Kidney epithelial cell (primary cell): Measurements from ENCODE around the gene APAF1. TPM values are rescaled to one million over a fixed set of nuclear protein-coding genes. Genes with fewer than 3 reads are reported as not detected.

ENCODE experiments used
- DNase-seq: peaks from one replicate; pipeline ENCODE4 v3.0.0-alpha.2; 2010; ENCODE audit warnings: low read depth
- H3K27me3 ChIP-seq: 2 replicates; pipeline ENCODE4 v1.6.0; 2011; ENCODE audit warnings: low read length; ENCODE audit not compliant: control insufficient read depth, insufficient read depth
- H3K36me3 ChIP-seq: 2 replicates; pipeline ENCODE4 v1.5.1; 2011; ENCODE audit warnings: low read length; ENCODE audit not compliant: control insufficient read depth, insufficient read depth
- H3K4me3 ChIP-seq: 2 replicates; pipeline ENCODE4 v1.5.1; 2011; ENCODE audit warnings: low read depth, mild to moderate bottlenecking, control low read depth, low read length
- total RNA-seq: library from RNA; depleted of rRNA; stranded (reverse); fragments of >200 nt; gene quantifications from 2 replicates; pipeline ENCODE4 v1.2.3, GENCODE V29; 2015
- TF ChIP-seq, protein P1 (sequence below): IDR thresholded peaks from 2 replicates; pipeline ENCODE4 v1.5.1; 2011; ENCODE audit warnings: mild to moderate bottlenecking, moderate library complexity, low read length, control low read depth, inconsistent platforms; ENCODE audit not compliant: insufficient read depth, poor library complexity, severe bottlenecking

The APAF1 gene
- total RNA-seq, 1 donor from 2014 or later = 15.7 TPM

DNA sequence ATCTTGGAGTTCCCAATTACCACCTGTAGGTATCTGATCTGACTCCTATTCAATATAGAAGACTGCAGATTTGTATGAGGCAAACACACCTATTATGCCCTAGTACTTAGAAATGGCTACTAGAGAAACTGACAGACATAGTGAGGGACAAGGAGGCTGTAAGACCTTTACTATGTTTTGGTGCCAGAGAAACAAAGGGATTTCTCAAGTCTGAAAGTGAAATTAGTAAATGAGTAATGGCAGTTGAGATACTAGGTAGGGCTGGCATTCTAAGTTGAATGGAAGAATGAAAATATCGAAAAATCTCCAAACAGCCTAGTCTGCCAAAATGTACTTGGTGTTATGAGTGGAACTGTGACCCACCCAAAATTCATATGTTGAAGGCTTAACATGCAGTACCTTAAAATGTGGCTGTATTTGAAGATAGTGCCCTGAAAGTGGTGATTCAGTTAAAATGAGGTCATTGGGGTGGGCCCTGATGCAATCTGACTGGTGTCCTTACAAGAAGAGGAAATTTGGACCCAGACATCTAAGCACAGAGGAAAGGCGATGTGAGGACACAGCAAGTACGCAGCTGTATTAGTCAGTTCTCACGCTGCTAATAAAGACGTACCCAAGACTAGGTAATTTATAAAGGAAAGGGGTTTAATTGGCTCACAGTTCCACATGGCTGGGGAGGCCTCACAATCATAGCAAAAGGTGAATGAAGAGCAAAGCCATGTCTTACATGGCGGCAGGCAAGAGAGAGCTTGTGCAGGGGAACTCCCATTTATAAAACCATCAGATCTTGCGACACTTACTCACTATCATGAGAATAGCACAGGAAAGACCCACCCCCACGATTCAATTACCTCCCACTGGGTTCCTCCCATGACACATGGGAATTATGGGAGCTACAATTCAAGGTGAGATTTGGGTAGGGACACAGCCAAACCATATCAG is 127.0 kb downstream of the APAF1 start:
- TF ChIP-seq, protein P1, sequence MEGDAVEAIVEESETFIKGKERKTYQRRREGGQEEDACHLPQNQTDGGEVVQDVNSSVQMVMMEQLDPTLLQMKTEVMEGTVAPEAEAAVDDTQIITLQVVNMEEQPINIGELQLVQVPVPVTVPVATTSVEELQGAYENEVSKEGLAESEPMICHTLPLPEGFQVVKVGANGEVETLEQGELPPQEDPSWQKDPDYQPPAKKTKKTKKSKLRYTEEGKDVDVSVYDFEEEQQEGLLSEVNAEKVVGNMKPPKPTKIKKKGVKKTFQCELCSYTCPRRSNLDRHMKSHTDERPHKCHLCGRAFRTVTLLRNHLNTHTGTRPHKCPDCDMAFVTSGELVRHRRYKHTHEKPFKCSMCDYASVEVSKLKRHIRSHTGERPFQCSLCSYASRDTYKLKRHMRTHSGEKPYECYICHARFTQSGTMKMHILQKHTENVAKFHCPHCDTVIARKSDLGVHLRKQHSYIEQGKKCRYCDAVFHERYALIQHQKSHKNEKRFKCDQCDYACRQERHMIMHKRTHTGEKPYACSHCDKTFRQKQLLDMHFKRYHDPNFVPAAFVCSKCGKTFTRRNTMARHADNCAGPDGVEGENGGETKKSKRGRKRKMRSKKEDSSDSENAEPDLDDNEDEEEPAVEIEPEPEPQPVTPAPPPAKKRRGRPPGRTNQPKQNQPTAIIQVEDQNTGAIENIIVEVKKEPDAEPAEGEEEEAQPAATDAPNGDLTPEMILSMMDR = no peak
- Histone ChIP-seq H3K4me3 (no peak overlapping the region), H3K36me3 (no peaks in the 10 kb centered on the region), H3K27me3 (no peaks in the 10 kb centered on the region)
- no peak for DNase-seq

GRCh38 chr12:98772818-98773217 is 127.7 kb downstream of the APAF1 start:
- no peak overlapping the region for H3K4me3 ChIP-seq
- TF ChIP-seq, protein P1 = no peak
- no peaks in the 10 kb centered on the region for H3K36me3 ChIP-seq
- H3K27me3 ChIP-seq = no peaks in the 10 kb centered on the region
- no peak for DNase-seq

DNA sequence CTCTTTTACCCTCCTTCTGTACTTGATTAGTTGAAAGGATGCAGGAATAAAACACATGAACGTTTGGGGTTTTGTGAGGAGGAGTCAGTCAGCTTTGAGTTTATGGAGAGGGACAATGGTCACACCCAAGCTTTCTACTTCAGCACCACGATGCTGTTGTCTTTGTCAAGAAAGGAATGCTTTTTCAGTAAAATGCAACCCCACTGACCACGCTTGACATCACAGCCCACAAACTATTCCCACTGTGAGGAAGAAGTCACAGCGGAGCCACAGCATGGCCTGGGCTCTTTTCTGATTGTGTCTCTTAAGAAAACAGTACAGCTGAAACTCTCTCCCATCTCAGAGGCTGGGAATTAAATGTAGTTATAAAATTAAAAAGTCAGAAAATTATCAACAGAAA is 135.2 kb downstream of the APAF1 start:
- TF ChIP-seq, protein P1 = no peak
- H3K36me3 ChIP-seq = no peaks in the 10 kb centered on the region
- no peak for DNase-seq
- no peaks in the 10 kb centered on the region for H3K27me3 ChIP-seq
- no peak overlapping the region for H3K4me3 ChIP-seq

- DNase-seq = no peak
- TF ChIP-seq, protein P1 = no peak
- Histone ChIP-seq H3K36me3 (no peaks in the 10 kb centered on the region), H3K27me3 (no peaks in the 10 kb centered on the region), H3K4me3 (no peak overlapping the region)
Measured at GRCh38 chr12:98783420-98783819, 138.3 kb downstream of the APAF1 start.

Other genes with a start within 250 kb of the APAF1 start
- 63.0 and 81.7 TPM in 2 replicates for gene TMPO, start 129.7 kb upstream of the APAF1 start, total RNA-seq
- gene SLC25A3, start 51.6 kb upstream of the APAF1 start, total RNA-seq = 726 and 727 TPM in 2 replicates
- 21.2 and 28.5 TPM in 2 replicates for gene IKBIP, start 502 bp upstream of the APAF1 start, total RNA-seq